K562 (cell line): ENCODE measurements around the gene ASB10. TPM values are rescaled to one million over a fixed set of nuclear protein-coding genes. Genes with fewer than 3 reads are reported as not detected.

Experiments used
- BMI1 ChIP-seq: fragments of 150-350 bp; IDR thresholded peaks from 2 replicates; pipeline ENCODE4 v1.6.1; 2014; ENCODE audit warnings: low read length
- CBX3 ChIP-seq, 2 experiments: IDR thresholded peaks; 1 replicate in 1 of 2; 2 replicates in 1 of 2; pipeline ENCODE4 v1.6.1; 2012; ENCODE audit warnings: inconsistent platforms in 2 of 2, low read length in 2 of 2, borderline replicate concordance in 1 of 2, control low read depth in 1 of 2
- CC2D1A ChIP-seq: fragments of 450-650 bp; IDR thresholded peaks from 2 replicates; pipeline ENCODE4 v1.6.1; 2017; ENCODE audit warnings: mild to moderate bottlenecking
- CXXC5 ChIP-seq: fragments of 250-450 bp; sonication (Bioruptor Pico); IDR thresholded peaks from 2 replicates; pipeline ENCODE4 v1.8.0; 2022; ENCODE audit warnings: inconsistent platforms, mild to moderate bottlenecking, moderate library complexity
- ETS2 ChIP-seq: IDR thresholded peaks from 2 replicates; pipeline ENCODE4 v1.6.1; 2016; ENCODE audit warnings: borderline replicate concordance, missing genetic modification characterization, mild to moderate bottlenecking, moderate library complexity, missing compliant biosample characterization; ENCODE audit not compliant: poor library complexity, severe bottlenecking
- FIP1L1 ChIP-seq: fragments of 200-400 bp; formaldehyde crosslinking; IDR thresholded peaks from 2 replicates; pipeline ENCODE4 v1.6.1; 2018; ENCODE audit warnings: mild to moderate bottlenecking, low read depth, low read length; ENCODE audit not compliant: poor library complexity, severe bottlenecking
- HSF4 ChIP-seq: fragments of 250-450 bp; sonication (Bioruptor Pico); IDR thresholded peaks from 2 replicates; pipeline ENCODE4 v2.1.2; 2022; ENCODE audit warnings: mild to moderate bottlenecking, moderate library complexity, borderline replicate concordance
- IRF2 ChIP-seq: sonication (generic); formaldehyde crosslinking; IDR thresholded peaks from 2 replicates; pipeline ENCODE4 v1.8.1; 2022; ENCODE audit warnings: mild to moderate bottlenecking, missing genetic modification reagents
- KHSRP ChIP-seq: fragments of 450-650 bp; IDR thresholded peaks from 2 replicates; pipeline ENCODE4 v1.6.1; 2017
- MEIS2 ChIP-seq: fragments of 450-650 bp; IDR thresholded peaks from 2 replicates; pipeline ENCODE4 v1.6.1; 2014; ENCODE audit warnings: mild to moderate bottlenecking; ENCODE audit not compliant: partially characterized antibody
- POLR3A ChIP-seq: IDR thresholded peaks from 2 replicates; pipeline ENCODE4 v1.6.1; 2011; ENCODE audit warnings: borderline replicate concordance, mild to moderate bottlenecking, moderate library complexity; ENCODE audit not compliant: insufficient read length, insufficient read depth; ENCODE audit errors: extremely low read depth
- RREB1 ChIP-seq: fragments of 250-450 bp; sonication (Bioruptor Pico); IDR thresholded peaks from 2 replicates; pipeline ENCODE4 v1.4.0; 2020
- TFAM ChIP-seq: fragments of 250-450 bp; sonication (Bioruptor Pico); conservative IDR thresholded peaks from 2 replicates; pipeline ENCODE4 v1.5.0; 2021; ENCODE audit warnings: mild to moderate bottlenecking, moderate library complexity
- TRIM28 ChIP-seq: fragments of 450-650 bp; IDR thresholded peaks from 2 replicates; pipeline ENCODE4 v1.6.1; 2017
- ZKSCAN3 ChIP-seq: fragments of 250-450 bp; sonication (Bioruptor Pico); IDR thresholded peaks from 2 replicates; pipeline ENCODE4 v1.4.0; 2020
- ZNF197 ChIP-seq: fragments of 200-800 bp; sonication (Bioruptor generic); IDR thresholded peaks from 2 replicates; pipeline ENCODE4 v1.6.1; 2016; ENCODE audit warnings: low read depth, missing genetic modification characterization, missing compliant biosample characterization
- ZNF778 ChIP-seq: fragments of 450-650 bp; formaldehyde crosslinking; IDR thresholded peaks from 2 replicates; pipeline ENCODE4 v1.4.0; 2020; ENCODE audit warnings: mild to moderate bottlenecking, moderate library complexity
- polyA plus RNA-seq, 8 experiments: library from polyadenylated mRNA; depleted of rRNA in 4 of 8; stranded (reverse) in 5 of 8; unstranded in 3 of 8; fragments of >200 nt; fragmentation: Nextera tagmentation in 2 of 8; fragmentation: Illumina TruSeq in 1 of 8; extraction: Ambion mirVana in 2 of 8; extraction: Trizol in 1 of 8; gene quantifications; 2 replicates each; pipeline versions ENCODE4 v1.2.1 to v1.2.3, GENCODE V29; 2011 to 2014; ENCODE audit warnings: inconsistent platforms in 1 of 8, missing spikeins in 1 of 8
- total RNA-seq, 7 experiments: library from RNA; depleted of rRNA in 6 of 7; stranded (reverse); fragments of >200 nt in 6 of 7; fragmentation: Illumina TruSeq in 2 of 7; extraction: Trizol in 2 of 7; gene quantifications; 2 replicates each; pipeline versions ENCODE4 v1.2.1 to v1.2.3, GENCODE V29; 2011 to 2021; ENCODE audit warnings: low replicate concordance in 1 of 7
- TF ChIP-seq, protein P1 (sequence below): fragments of 450-650 bp; formaldehyde crosslinking; IDR thresholded peaks from 2 replicates; pipeline ENCODE4 v1.4.0; 2022; ENCODE audit warnings: missing genetic modification characterization
- TF ChIP-seq, protein P2 (sequence below): fragments of 250-450 bp; sonication (Bioruptor Pico); IDR thresholded peaks from 2 replicates; pipeline ENCODE4 v1.5.0; 2020; ENCODE audit warnings: mild to moderate bottlenecking, borderline replicate concordance

Gene ASB10
- total and polyA plus RNA-seq, 9 of the 15 experiments (the other 6 are each of a cell fraction or from before 2014, with no cell fraction given) = not detected

GRCh38 chr7:151232091-151232916 is 45.3 kb upstream of the ASB10 start, which contains the start of gene CHPF2 (continued):
- TF ChIP-seq RREB1 (CRISPR knock-in tag) (peak; percentile 98), CXXC5 (CRISPR knock-in tag) (peak; percentile 86), FIP1L1 (peak; percentile 79), CBX3 (IDR thresholded peaks at IDR 0.05; ENCODE audit: borderline replicate concordance in 1 of 2, low read length in 2 of 2) (no peak; a peak in 1 of 3 replicates), CC2D1A (0 out of 2 replicates have a peak, but pooled peaks have one; percentile 11), ZNF197 (CRISPR knock-in tag) (no peak), HSF4 (CRISPR knock-in tag) (no peak), ETS2 (no peak), POLR3A (no peak), IRF2 (CRISPR knock-in tag) (no peak), BMI1 (0 out of 2 replicates have a peak, but pooled peaks have one; percentile 25), ZNF778 (CRISPR knock-in tag) (no peak), TFAM (CRISPR knock-in tag) (no peak), ZKSCAN3 (CRISPR knock-in tag) (no peak), KHSRP (no peak), MEIS2 (peak; percentile 86), TRIM28 (no peak)
- TF ChIP-seq, protein P1, sequence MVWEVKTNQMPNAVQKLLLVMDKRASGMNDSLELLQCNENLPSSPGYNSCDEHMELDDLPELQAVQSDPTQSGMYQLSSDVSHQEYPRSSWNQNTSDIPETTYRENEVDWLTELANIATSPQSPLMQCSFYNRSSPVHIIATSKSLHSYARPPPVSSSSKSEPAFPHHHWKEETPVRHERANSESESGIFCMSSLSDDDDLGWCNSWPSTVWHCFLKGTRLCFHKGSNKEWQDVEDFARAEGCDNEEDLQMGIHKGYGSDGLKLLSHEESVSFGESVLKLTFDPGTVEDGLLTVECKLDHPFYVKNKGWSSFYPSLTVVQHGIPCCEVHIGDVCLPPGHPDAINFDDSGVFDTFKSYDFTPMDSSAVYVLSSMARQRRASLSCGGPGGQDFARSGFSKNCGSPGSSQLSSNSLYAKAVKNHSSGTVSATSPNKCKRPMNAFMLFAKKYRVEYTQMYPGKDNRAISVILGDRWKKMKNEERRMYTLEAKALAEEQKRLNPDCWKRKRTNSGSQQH (CRISPR knock-in tag) = no peak
- TF ChIP-seq, protein P2, sequence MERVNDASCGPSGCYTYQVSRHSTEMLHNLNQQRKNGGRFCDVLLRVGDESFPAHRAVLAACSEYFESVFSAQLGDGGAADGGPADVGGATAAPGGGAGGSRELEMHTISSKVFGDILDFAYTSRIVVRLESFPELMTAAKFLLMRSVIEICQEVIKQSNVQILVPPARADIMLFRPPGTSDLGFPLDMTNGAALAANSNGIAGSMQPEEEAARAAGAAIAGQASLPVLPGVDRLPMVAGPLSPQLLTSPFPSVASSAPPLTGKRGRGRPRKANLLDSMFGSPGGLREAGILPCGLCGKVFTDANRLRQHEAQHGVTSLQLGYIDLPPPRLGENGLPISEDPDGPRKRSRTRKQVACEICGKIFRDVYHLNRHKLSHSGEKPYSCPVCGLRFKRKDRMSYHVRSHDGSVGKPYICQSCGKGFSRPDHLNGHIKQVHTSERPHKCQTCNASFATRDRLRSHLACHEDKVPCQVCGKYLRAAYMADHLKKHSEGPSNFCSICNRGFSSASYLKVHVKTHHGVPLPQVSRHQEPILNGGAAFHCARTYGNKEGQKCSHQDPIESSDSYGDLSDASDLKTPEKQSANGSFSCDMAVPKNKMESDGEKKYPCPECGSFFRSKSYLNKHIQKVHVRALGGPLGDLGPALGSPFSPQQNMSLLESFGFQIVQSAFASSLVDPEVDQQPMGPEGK (CRISPR knock-in tag) = no peak
